GM12878 (cell line): ENCODE data around the gene LIMS1. TPM values are rescaled to one million over a fixed set of nuclear protein-coding genes. Genes with fewer than 3 reads are reported as not detected.

Experiments
- ATAC-seq: fragments of 200-7000 bp; cut with Tn5 transposase; 3 replicates; pipeline ENCODE4 v1.9.1; 2020; ENCODE audit warnings: mild to moderate bottlenecking, moderate library complexity
- BruUV-seq: library from RNA; stranded (reverse); fragments of 400-500 nt; replicated peaks from 2 replicates; lab custom pipeline; 2021; lab: Mats Ljungman, UMichigan
- CTCF ChIA-PET: fragments of 300-600 bp; sonication (Branson Sonifier 250); formaldehyde crosslinking; extraction: SDS; loops from one replicate; lab custom pipeline; 2021; ENCODE audit warnings: inconsistent platforms; lab: Yijun Ruan, JAX
- POLR2A ChIA-PET: fragments of 350-600 bp; formaldehyde crosslinking; extraction: SDS; loops from one replicate; lab custom pipeline; 2021; ENCODE audit warnings: inconsistent platforms; lab: Charles Lee
- RAD21 ChIA-PET: fragments of 300-600 bp; sonication (Branson Sonifier 250); formaldehyde crosslinking; loops from one replicate; lab custom pipeline; 2023; ENCODE audit warnings: antibody characterized with exemption; ENCODE audit not compliant: unreplicated experiment; lab: Charles Lee
- SMC1A ChIA-PET: fragments of 300-600 bp; sonication (Branson Sonifier 250); formaldehyde crosslinking; loops from one replicate; lab custom pipeline; 2023; ENCODE audit not compliant: unreplicated experiment, uncharacterized antibody; lab: Charles Lee
- DNase-seq: peaks from one replicate; pipeline ENCODE4 v3.0.0-alpha.2; 2011; ENCODE audit warnings: low read depth, low spot score
- FAIRE-seq: peaks from 3 replicates; lab custom pipeline; 2011; peaks lifted over from hg19 to GRCh38; lab: Jason Lieb, UNC
- H2AFZ ChIP-seq: 2 replicates; pipeline ENCODE4 v1.6.0; 2011; ENCODE audit warnings: low read depth, low read length, control low read depth; ENCODE audit not compliant: control insufficient read depth
- H3K27ac ChIP-seq: 2 replicates; pipeline ENCODE4 v1.5.1; 2011; ENCODE audit warnings: control low read depth; ENCODE audit not compliant: control insufficient read depth, insufficient read depth
- H3K27me3 ChIP-seq, 2 experiments: replicated peaks in 1 of 2; 2 replicates each; pipeline versions ENCODE4 v1.6.0 to v1.6.1; 2011; ENCODE audit warnings: low read length in 1 of 2; ENCODE audit not compliant: control insufficient read depth in 2 of 2, insufficient read depth in 2 of 2
- H3K36me3 ChIP-seq, 2 experiments: 2 replicates each; pipeline ENCODE4 v1.5.1; 2011; ENCODE audit warnings: low read length in 1 of 2; ENCODE audit not compliant: control insufficient read depth in 2 of 2, insufficient read depth in 2 of 2
- H3K4me1 ChIP-seq: 2 replicates; pipeline ENCODE4 v1.6.1; 2011; ENCODE audit warnings: mild to moderate bottlenecking, low read length, moderate library complexity, mixed read lengths; ENCODE audit not compliant: control insufficient read depth, insufficient read depth
- H3K4me2 ChIP-seq: 2 replicates; pipeline ENCODE4 v1.6.0; 2011; ENCODE audit warnings: control low read depth; ENCODE audit not compliant: control insufficient read depth, insufficient read depth
- H3K4me3 ChIP-seq: fragments of 200-600 bp; sonication (generic); 2 replicates; pipeline ENCODE4 v1.5.1; 2016
- H3K79me2 ChIP-seq: 2 replicates; pipeline ENCODE4 v1.6.0; 2011; ENCODE audit warnings: low read length; ENCODE audit not compliant: control insufficient read depth, insufficient read depth
- H3K9ac ChIP-seq: 2 replicates; pipeline ENCODE4 v1.8.0; 2011; ENCODE audit warnings: low read length, control low read depth, mixed read lengths; ENCODE audit not compliant: control insufficient read depth, insufficient read depth
- H3K9me3 ChIP-seq: replicated peaks from 3 replicates; pipeline ENCODE4 v1.5.1; 2011; ENCODE audit warnings: mild to moderate bottlenecking, low read length; ENCODE audit not compliant: control insufficient read depth, insufficient read depth
- H4K20me1 ChIP-seq: 2 replicates; pipeline ENCODE4 v1.6.0; 2011; ENCODE audit not compliant: control insufficient read depth, insufficient read depth
- BCL3 ChIP-seq: IDR thresholded peaks from 2 replicates; pipeline ENCODE4 v1.6.1; 2011; ENCODE audit warnings: borderline replicate concordance, low read depth, mild to moderate bottlenecking, moderate library complexity, low read length; ENCODE audit not compliant: insufficient read depth, poor library complexity, severe bottlenecking
- CBX5 ChIP-seq: sonication (generic); IDR thresholded peaks from 2 replicates; pipeline ENCODE4 v1.6.1; 2016; ENCODE audit warnings: low read depth, moderate library complexity, mild to moderate bottlenecking, inconsistent platforms
- GABPA ChIP-seq: IDR thresholded peaks from 2 replicates; pipeline ENCODE4 v1.6.1; 2014; ENCODE audit warnings: antibody characterized with exemption, low read depth, mild to moderate bottlenecking, inconsistent platforms
- MEF2A ChIP-seq: IDR thresholded peaks from 2 replicates; pipeline ENCODE4 v1.6.1; 2011; ENCODE audit warnings: low read depth, mild to moderate bottlenecking, low read length, moderate library complexity; ENCODE audit not compliant: insufficient read depth
- PAX8 ChIP-seq: fragments of 450-650 bp; IDR thresholded peaks from 2 replicates; pipeline ENCODE4 v1.6.1; 2017; ENCODE audit warnings: mild to moderate bottlenecking, moderate library complexity
- RBBP5 ChIP-seq: fragments of 200-600 bp; sonication (generic); conservative IDR thresholded peaks from 2 replicates; pipeline ENCODE4 v1.6.1; 2016
- SIN3A ChIP-seq: IDR thresholded peaks from 2 replicates; pipeline ENCODE4 v1.6.1; 2012; ENCODE audit warnings: low read depth, low read length, improper control_type of control experiment
- SMAD1 ChIP-seq: fragments of 450-650 bp; IDR thresholded peaks from 2 replicates; pipeline ENCODE4 v1.6.1; 2018; ENCODE audit warnings: mild to moderate bottlenecking, low read depth; ENCODE audit not compliant: partially characterized antibody
- SPI1 ChIP-seq: IDR thresholded peaks from 2 replicates; pipeline ENCODE4 v1.6.1; 2011; ENCODE audit warnings: low read depth, mild to moderate bottlenecking, low read length, moderate library complexity, borderline replicate concordance; ENCODE audit not compliant: insufficient read depth
- ZSCAN29 ChIP-seq: fragments of 450-650 bp; IDR thresholded peaks from 2 replicates; pipeline ENCODE4 v1.6.1; 2017; ENCODE audit warnings: mild to moderate bottlenecking, moderate library complexity
- WGBS: methylation state at CpG from one replicate; pipeline ENCODE4 v1.1.6; 2016; ENCODE audit warnings: low lambda C conversion rate; ENCODE audit not compliant: insufficient replicate concordance, insufficient coverage; ENCODE audit errors: missing lambda C conversion rate; 5-methylcytosine and 5-hydroxymethylcytosine counted together
- in situ Hi-C: fragments of 300-500 bp; cut with MboI; formaldehyde crosslinking; loops from 9 replicates; pipeline ENCODE4 v1.14.3; 2018; ENCODE audit warnings: mixed read lengths
- intact Hi-C: fragments of 100-400 bp; cut with micrococcal nuclease; formaldehyde crosslinking; loops from one replicate; pipeline ENCODE4 v1.14.2; 2022; ENCODE audit not compliant: unreplicated experiment
- polyA plus RNA-seq, 11 experiments: library from polyadenylated mRNA; depleted of rRNA in 4 of 11; unstranded in 6 of 11; stranded (reverse) in 5 of 11; fragments of >200 nt; fragmentation: Nextera tagmentation in 4 of 11; fragmentation: Illumina TruSeq in 1 of 11; extraction: Ambion mirVana in 4 of 11; extraction: Trizol in 1 of 11; gene quantifications; 1 replicate in 1 of 11; 2 replicates in 10 of 11; pipeline versions ENCODE4 v1.2.1 to v1.2.3, GENCODE V29; 2011 to 2016; ENCODE audit warnings: inconsistent platforms in 2 of 11, missing spikeins in 2 of 11, low read depth in 1 of 11
- total RNA-seq, 4 experiments: library from RNA; depleted of rRNA in 3 of 4; stranded (reverse); fragments of >200 nt in 3 of 4; fragmentation: Illumina TruSeq in 1 of 4; extraction: Trizol in 1 of 4; gene quantifications; 2 replicates each; pipeline versions ENCODE4 v1.2.1 to v1.2.3, GENCODE V29; 2013 to 2021
- TF ChIP-seq, protein P1 (sequence below): fragments of 450-650 bp; IDR thresholded peaks from 2 replicates; pipeline ENCODE4 v1.6.1; 2017; ENCODE audit warnings: low read depth, mild to moderate bottlenecking, moderate library complexity

The LIMS1 gene
- total and polyA plus RNA-seq, 10 of the 15 experiments (the other 5 are each of a cell fraction or from before 2014, with no cell fraction given): 15.7 to 98.1 (median 43.9) TPM

DNA sequence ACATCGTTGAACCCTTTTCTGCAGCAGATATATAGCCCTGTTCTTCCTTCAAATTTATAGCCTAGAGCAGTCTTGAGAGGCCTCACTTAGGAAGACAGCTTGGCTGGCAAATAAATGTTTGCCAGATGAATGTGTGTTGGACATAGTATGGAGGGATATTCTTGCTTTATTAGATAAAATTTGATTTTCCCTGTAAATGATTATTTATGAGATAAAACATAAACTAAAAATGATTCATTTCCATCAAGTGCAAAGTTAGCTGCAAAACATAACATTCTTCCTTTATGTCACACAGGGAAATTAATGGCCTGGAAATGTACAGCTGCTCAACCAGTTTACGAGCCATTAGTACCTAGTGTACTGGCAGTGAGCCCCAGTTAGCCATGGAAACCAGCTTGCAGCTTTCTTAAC lies 82.5 kb downstream of the LIMS1 start:
- H3K27ac ChIP-seq: no peak overlapping the region
- FAIRE-seq: no peak
- no peak for TF ChIP-seq BCL3
- TF ChIP-seq, all 136 proteins: peak for 0
- intact Hi-C loops (no loop called here), in situ Hi-C loops (no loop called here)
- H3K9me3 ChIP-seq: no peaks in the 10 kb centered on the region
- RAD21 ChIA-PET: interaction anchor here (3.0 to 10.2 kb wide), 2 partner anchors 10 to 15 kb away, joined by 6 to 441 read pairs; no protein-coding TSS in a partner anchor
- CTCF ChIA-PET: interaction anchor here (1.1 to 10.4 kb wide), 3 partner anchors 8 to 31 kb away, joined by 3 to 441 read pairs (median 4); no protein-coding TSS in a partner anchor
- SMC1A ChIA-PET: interaction anchor here (0.8 to 19.4 kb wide), 4 partner anchors 8 to 42 kb away, joined by 3 to 800 read pairs (median 10); no protein-coding TSS in a partner anchor
- DNase-seq: no peak
- no peak overlapping the region for H2AFZ ChIP-seq
- no peak for ATAC-seq
- no peaks in the 10 kb centered on the region for H3K27me3 ChIP-seq
- POLR2A ChIA-PET: interaction anchor here (0.6 to 1.9 kb wide), 8 partner anchors 9 to 482 kb away, joined by 3 to 10 read pairs (median 4); no protein-coding TSS in a partner anchor
- H3K79me2 ChIP-seq: peaks cover 9% of the 10 kb centered on the region
- H3K4me2 ChIP-seq: no peak overlapping the region
- 98% methylated on average over 2 of the region's 2 CpGs for WGBS
- BruUV-seq: no TSS peak
- no peak overlapping the region for H3K4me3 ChIP-seq
- H3K4me1 ChIP-seq: peaks cover 40% of the 10 kb centered on the region
- peaks cover 4% of the 10 kb centered on the region; the same call in 1 of the 2 replicates for H4K20me1 ChIP-seq
- H3K9ac ChIP-seq: no peak overlapping the region
- H3K36me3 ChIP-seq: no peaks in the 10 kb centered on the region

DNA sequence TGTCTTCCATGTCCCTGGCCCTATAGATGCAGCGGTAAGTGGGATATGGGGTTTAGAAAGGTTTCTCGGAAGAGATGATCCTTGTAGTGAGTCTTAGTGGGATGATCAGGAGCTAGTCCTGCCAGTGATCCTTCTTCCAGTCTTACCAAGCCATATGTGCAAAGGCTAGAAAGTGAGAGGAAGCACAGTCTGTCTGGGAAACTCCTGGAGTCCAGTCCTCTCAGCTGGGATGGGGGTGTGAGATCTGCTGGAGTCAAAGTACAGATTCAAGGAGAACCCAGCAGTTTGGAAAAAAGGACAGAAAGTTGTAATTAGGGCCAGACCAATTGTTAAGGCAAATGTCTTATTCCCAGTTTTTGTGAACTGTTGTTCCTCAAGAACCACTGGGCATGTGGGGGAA lies 83.3 kb downstream of the LIMS1 start:
- Histone ChIP-seq H3K9me3 (no peaks in the 10 kb centered on the region), H4K20me1 (peaks cover 4% of the 10 kb centered on the region; the same call in 1 of the 2 replicates), H3K27me3 (no peaks in the 10 kb centered on the region), H3K9ac (no peak overlapping the region), H3K27ac (no peak overlapping the region), H3K4me1 (peaks cover 37% of the 10 kb centered on the region), H2AFZ (no peak overlapping the region), H3K4me3 (no peak overlapping the region), H3K4me2 (no peak overlapping the region), H3K36me3 (no peaks in the 10 kb centered on the region), H3K79me2 (peaks cover 9% of the 10 kb centered on the region)
- in situ Hi-C loops (no loop called here), intact Hi-C loops (no loop called here)
- RAD21 ChIA-PET: interaction anchor here (3.0 to 10.2 kb wide), 2 partner anchors 11 to 14 kb away, joined by 6 to 441 read pairs; no protein-coding TSS in a partner anchor
- no TSS peak for BruUV-seq
- SMC1A ChIA-PET: interaction anchor here (0.8 to 19.4 kb wide), 4 partner anchors 9 to 23 kb away, joined by 3 to 800 read pairs (median 10); no protein-coding TSS in a partner anchor
- FAIRE-seq: no peak
- DNase-seq: no peak
- 100% methylated on average over 2 of the region's 2 CpGs for WGBS
- CTCF ChIA-PET: interaction anchor here (10.4 kb wide), 1 partner anchor 15 kb away, joined by 441 read pairs; no protein-coding TSS in a partner anchor
- POLR2A ChIA-PET: interaction anchor here (0.6 to 1.9 kb wide), 7 partner anchors 8 to 99 kb away, joined by 3 to 10 read pairs (median 3); no protein-coding TSS in a partner anchor
- ATAC-seq: no peak
- no peak for TF ChIP-seq SIN3A
- TF ChIP-seq SPI1: no peak
- TF ChIP-seq PAX8: no peak
- TF ChIP-seq RBBP5: no peak
- no peak for TF ChIP-seq CBX5
- no peak for TF ChIP-seq SMAD1
- TF ChIP-seq ZSCAN29: no peak
- TF ChIP-seq MEF2A: no peak
- TF ChIP-seq, protein P1, sequence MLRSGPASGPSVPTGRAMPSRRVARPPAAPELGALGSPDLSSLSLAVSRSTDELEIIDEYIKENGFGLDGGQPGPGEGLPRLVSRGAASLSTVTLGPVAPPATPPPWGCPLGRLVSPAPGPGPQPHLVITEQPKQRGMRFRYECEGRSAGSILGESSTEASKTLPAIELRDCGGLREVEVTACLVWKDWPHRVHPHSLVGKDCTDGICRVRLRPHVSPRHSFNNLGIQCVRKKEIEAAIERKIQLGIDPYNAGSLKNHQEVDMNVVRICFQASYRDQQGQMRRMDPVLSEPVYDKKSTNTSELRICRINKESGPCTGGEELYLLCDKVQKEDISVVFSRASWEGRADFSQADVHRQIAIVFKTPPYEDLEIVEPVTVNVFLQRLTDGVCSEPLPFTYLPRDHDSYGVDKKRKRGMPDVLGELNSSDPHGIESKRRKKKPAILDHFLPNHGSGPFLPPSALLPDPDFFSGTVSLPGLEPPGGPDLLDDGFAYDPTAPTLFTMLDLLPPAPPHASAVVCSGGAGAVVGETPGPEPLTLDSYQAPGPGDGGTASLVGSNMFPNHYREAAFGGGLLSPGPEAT: no peak
- no peak for TF ChIP-seq GABPA
